AG09309 (cell line): ENCODE data around the gene VPS13D.

Experiments
- DNase-seq: peaks from one replicate; pipeline ENCODE4 v3.0.0-alpha.2; 2010; ENCODE audit warnings: low read depth
- H3K4me3 ChIP-seq: 2 replicates; pipeline ENCODE4 v1.5.1; 2011; ENCODE audit warnings: mild to moderate bottlenecking, low read depth, low read length, moderate library complexity; ENCODE audit not compliant: control insufficient read depth
- TF ChIP-seq, protein P1 (sequence below): IDR thresholded peaks from 2 replicates; pipeline ENCODE4 v1.5.1; 2011; ENCODE audit warnings: mild to moderate bottlenecking, low read depth, low read length, inconsistent platforms; ENCODE audit not compliant: insufficient read depth, control insufficient read depth; ENCODE audit errors: missing control alignments

VPS13D gene

DNA sequence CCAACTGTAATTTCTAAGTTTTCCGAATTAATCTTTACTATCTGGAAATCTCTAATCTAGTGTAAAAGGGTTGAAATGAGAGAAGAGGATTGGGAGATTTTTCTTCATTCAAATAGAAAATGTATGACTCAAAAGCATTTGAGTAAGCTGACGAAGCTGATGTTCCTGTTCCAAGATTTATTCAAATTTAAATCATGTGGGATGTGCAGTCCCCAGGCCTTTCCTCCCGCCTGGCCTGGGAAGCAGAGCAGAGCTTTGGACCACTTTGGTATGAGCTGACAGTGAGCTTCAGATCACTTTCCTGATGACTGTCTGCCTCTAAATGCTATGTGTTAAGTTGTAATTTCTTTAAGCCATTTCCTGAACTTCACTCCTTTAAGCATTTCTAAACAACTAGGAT is 196.2 kb downstream of the VPS13D start:
- TF ChIP-seq, protein P1, sequence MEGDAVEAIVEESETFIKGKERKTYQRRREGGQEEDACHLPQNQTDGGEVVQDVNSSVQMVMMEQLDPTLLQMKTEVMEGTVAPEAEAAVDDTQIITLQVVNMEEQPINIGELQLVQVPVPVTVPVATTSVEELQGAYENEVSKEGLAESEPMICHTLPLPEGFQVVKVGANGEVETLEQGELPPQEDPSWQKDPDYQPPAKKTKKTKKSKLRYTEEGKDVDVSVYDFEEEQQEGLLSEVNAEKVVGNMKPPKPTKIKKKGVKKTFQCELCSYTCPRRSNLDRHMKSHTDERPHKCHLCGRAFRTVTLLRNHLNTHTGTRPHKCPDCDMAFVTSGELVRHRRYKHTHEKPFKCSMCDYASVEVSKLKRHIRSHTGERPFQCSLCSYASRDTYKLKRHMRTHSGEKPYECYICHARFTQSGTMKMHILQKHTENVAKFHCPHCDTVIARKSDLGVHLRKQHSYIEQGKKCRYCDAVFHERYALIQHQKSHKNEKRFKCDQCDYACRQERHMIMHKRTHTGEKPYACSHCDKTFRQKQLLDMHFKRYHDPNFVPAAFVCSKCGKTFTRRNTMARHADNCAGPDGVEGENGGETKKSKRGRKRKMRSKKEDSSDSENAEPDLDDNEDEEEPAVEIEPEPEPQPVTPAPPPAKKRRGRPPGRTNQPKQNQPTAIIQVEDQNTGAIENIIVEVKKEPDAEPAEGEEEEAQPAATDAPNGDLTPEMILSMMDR: no peak
- DNase-seq: no peak
- H3K4me3 ChIP-seq: no peak overlapping the region

GRCh38 chr1:12428334-12428733 is 198.5 kb downstream of the VPS13D start:
- TF ChIP-seq, protein P1: no peak
- H3K4me3 ChIP-seq: no peak overlapping the region
- DNase-seq: no peak

DNA sequence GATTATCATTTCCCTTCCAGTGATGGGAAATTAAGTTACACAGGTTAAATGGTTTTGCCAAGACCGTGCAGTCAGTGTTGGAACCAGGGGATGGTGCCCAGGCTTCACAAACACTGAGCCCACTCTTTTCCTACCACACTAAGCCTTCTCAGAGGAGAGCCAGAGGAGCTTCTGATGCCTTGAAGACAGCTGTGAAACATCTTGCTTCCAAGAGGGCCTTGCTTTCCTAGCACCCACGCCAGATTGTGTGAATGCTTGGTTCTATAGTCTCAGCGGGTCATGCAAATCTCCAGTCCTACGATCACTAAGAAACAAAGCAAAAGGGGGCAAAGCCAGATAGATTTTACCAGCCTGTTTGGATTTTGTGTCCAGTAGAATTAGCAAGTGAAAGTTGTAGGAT is 200.7 kb downstream of the VPS13D start:
- TF ChIP-seq, protein P1: no peak
- no peak for DNase-seq

GRCh38 chr1:12432897-12433296 is 203.1 kb downstream of the VPS13D start:
- TF ChIP-seq, protein P1: no peak
- no peak overlapping the region for H3K4me3 ChIP-seq
- no peak for DNase-seq

More for the DNA sequence above, 200.7 kb downstream of the VPS13D start:
- no peak overlapping the region for H3K4me3 ChIP-seq

DNA sequence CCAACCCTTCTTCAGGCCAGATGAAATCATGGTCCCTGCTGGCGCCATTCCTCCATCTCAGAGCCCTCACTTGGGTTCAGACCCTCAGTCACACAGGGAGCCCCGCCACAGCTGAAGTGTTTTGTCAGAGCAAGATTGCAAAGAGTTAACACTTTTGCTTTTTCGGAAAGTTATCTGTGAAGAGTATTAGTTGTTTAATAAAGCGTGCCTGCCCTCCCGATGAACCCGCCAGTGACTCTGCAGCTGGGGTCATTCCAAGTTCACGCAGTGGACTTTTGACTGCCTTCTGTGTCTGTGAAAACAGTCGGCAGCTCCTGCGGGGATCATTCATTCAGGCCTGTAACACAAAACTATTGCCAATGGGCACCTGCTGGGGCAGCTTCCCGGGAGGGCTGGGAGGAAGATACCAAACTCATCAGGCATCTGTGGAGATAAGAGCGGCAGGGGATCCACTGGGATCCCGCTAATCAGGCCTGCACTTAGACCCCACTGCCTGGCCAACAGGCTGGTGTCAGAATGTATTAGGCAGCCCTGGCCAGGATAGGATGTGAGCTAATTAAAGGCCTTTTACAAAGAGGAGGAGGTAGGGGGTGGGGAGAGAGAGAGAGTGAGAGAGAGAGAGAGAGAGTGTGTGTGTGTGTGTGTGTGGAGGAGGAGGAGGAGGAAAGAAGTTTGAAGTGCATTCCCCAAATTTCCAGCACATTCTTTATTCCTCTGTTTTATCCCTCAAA is 203.7 kb downstream of the VPS13D start:
- no peak for DNase-seq
- TF ChIP-seq, protein P1: no peak
- no peak overlapping the region for H3K4me3 ChIP-seq

- peak; percentile 60 for DNase-seq
- TF ChIP-seq, protein P1: no peak
Measured at GRCh38 chr1:12434174-12434573, 204.3 kb downstream of the VPS13D start.

More at GRCh38 chr1:12434174-12434573, 204.3 kb downstream of the VPS13D start:
- no peak overlapping the region for H3K4me3 ChIP-seq
